GM21381 (cell line): ENCODE data around the gene CHTF18.
"Not testable (repeated sequence)": the region's sequence is repeated elsewhere in the genome, so short reads cannot be mapped to it uniquely, and the experiment has no call there.

ENCODE experiments used
- ATAC-seq: cut with Tn5 transposase; IDR thresholded peaks from one replicate; pipeline ENCODE4 v1.9.1; 2021; ENCODE audit warnings: mild to moderate bottlenecking, moderate library complexity; ENCODE audit not compliant: unreplicated experiment

The CHTF18 gene

DNA sequence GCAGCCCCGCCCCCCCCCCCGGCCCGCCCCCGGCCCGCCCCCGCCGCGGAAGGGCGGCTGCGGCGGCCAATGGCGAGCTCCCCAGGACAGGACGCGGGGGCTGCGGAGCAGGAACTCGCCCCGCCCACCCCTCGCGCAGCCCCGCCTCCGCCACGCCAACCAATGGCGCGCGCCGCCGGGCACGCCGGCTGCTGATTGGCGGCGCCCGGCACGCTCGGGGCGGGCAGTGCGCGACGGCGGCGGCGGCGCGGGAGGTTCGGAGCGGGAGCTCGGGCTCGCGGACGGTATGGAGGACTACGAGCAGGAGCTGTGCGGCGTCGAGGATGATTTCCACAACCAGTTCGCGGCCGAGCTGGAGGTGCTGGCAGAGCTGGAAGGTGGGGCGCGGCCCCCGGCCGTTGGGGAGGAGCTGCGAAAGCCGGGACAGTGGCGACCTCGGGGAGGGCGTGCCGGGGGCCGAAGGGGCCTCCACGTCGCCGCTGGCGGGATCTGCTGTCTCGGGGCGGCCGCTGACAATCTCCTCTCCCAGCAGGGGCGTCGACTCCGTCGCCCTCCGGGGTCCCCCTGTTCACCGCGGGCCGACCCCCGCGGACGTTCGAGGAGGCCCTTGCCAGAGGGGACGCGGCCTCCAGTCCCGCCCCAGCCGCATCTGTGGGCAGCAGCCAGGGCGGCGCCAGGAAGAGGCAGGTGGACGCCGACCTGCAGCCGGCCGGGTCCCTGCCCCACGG, at the start of gene CHTF18:
Gene CHTF18, plus strand, starts transcription at position 222 of the 728 bp plus-strand sequence. Its CDS starts 65 bp downstream, at position 287.
- peak; percentile 66 for ATAC-seq

DNA sequence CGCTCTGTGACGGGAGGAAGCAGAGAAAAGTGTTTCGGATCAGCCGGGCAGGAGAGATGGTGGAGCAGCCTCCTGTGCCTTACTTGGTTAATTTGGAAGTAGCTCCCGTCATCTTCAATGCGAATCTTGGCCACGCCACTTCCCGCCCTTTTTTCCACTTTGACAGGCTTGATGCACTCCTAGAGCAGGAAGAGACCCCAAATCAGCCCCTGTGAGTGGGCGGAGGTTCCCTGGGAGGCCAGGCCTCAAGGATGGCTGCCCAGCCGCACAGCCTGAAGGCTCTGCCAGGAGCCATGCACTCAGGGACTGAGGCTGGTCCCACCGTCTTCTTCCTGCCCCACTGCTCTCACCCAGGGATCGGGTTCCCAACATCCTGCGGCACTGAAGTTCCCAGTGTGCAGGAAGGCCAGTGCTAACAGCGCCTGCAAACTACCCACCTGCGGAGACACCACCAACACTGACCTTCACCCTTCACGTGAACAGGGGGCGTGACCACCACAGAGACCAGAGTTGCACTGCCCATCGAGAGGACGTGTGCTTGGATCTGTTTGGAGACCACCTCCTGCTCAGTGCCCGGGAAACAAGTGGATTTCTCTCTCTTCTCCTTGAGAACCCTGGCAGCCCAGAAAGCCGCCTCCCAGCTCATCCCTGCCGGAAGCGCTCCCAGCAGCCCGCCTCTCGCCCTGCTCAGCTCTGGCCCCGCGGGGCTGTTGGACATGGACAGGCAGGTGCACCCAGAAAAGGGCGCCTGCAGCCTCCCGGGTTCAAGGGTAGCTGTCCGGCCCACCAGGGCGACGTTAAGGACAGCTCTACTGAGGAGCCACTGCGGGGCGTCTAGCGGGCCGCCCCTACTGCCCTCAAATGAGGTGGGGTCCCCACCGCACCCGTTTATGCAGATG, 48.6 kb upstream of the CHTF18 start:
- no peak for ATAC-seq

DNA sequence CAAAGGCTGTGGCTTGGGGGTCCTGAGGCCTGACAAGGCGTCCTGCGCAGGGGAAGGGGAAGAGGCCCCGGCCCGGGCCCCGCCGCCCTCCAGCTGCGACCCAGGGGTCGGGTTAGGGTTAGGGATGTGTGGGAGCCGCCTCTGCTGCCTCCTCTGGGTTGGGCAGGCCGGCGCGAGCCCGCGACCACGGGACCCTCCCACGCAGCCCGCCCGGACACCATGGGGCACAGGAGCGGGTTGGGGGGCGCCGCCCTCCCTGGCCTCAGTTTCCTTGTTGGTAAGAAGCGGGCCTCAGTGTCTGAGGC, 48.0 kb upstream of the CHTF18 start:
- ATAC-seq = peak; percentile 23

DNA sequence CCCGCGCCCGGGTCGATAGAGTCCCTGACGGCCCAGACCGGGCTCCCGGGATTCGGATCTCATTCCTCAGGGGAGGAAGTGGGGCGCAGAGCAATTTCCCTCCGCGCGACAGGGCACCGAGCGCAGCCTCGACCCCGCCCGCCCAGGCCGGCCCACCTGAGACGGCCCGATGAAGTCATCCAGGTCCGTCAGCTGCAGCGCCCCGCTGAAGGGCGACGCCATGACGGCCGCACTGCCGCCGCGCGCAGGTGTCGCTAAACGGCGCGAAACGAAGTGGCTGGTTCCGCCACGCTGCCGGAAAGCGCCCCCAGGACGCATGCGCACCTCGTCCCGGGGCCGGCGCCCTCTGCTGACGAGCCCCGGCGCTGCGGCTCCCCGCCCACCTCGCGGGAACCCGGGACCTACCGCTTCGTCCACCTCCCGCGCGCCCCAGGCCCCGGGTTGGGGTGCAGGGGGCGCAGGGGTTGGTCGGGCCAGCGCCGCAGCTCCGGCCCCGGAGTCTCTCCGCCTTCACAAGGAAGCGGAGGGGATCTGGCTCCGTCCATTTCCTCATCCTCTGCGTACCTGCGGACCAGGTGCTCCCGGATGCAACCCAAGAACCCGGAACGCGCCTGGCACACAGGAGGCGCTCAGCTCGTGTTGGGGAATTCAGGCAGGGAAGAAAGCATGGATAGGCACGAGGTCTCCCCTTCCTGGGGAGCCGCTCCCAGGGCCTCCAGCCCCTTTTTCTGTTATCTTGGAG, 47.5 kb upstream of the CHTF18 start, which contains the start of gene CIAO3:
Gene CIAO3, minus strand, starts transcription at position 234 of the 742 bp plus-strand sequence. Its CDS starts 12 bp downstream, at position 222.
- peak; percentile 76 for ATAC-seq

DNA sequence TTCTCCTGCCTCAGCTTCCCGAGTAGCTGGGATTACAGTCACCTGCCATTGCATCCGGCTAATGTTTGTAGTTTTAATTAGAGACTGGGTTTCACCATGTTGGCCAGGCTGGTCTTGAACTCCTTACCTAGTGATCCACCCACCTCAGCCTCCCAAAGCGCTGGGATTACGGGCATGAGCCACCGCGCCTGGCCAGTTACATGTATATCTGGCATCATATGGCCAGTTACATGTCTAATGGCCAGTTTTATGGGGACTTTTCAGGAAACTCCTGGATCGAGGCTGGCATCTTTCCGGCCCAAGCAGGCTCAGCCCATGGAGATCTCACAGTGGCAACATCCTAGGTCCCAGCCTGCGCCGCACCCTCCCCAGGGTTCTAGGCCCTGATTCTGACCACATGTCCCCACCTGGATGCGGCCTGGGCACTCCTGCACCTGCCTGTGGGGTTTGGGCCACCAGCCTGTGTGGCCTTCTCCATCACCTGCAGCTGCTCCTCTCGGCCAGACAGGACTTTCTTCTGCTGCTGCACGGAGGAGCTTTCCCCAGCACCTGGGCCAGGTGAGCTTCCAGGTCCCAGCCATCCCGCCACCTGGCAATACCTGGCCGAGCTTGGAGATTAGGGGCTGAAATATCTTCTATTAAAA, 46.3 kb upstream of the CHTF18 start:
- ATAC-seq = no peak

DNA sequence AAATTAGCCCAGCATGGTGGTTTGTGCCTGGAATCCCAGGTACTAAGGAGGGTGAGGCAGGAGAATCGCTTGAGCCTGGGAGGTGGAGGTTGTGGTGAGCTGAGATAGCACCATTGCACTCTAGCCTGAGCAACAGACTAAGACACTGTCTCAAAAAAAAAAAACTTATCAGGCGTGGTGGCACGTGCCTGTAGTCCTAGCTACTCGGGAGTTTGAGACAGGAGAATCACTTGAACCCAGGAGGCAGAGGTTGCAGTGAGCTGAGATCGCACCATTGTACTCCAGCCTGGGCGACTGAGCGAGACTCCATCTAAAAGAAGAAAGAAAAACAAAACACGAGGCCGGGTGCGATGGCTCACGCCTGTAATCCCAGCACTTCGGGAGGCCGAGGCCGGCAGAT, 45.5 kb upstream of the CHTF18 start:
- ATAC-seq = not testable (repeated sequence)

DNA sequence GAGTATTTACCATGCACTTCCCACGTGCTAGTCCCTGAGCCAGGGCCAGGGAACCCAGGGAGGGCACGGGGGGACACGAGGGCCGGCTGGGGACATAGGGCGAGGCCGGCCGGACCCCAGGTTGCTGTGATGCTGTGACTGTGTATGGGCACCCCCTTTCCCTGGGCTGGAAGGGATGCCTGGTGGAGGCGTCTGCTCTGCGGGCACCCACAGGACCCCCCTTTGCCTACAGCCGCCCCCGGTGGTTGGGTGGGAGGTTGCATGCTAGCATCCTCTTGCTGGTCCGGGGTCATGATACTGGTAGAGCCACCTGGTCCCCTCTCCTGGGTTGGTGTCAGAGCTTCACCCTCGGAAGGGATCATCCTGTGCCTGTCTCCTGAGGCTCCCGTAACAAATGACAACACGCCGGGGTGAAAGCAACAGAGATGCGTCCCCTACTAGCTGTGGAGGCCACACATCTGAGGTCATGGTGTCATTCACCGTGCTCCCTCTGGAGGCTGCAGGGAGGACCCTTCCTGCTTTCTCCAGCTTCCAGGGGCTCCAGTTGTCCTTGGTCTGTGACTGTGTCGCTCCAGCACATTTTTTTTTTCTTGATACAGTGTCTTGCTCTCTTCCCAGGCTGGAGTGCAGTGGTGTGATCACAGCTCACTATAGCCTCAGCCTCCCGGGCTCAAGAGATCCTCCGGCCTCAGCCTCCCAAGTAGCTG, 44.5 kb upstream of the CHTF18 start:
- no peak for ATAC-seq

DNA sequence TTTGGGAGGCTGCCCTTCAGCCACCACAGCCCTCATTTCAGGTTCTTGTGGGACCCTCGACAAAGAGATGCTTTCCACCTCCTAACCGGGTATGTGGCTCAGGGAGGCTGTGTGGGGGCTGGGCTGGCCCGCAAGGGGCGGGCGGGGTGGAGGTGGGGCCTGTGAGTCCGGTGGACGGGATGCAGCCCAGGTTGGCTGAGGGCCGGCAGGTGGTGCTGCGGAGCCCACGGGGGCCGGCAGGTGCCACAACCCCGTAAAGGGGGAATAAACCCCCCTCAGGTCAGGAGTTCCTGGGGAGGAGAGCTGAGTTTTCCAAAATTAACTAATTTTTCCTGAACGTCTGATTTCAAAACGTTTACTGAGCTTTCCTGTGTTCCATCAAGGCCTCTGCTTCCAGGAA, 42.7 kb upstream of the CHTF18 start:
- ATAC-seq = no peak

DNA sequence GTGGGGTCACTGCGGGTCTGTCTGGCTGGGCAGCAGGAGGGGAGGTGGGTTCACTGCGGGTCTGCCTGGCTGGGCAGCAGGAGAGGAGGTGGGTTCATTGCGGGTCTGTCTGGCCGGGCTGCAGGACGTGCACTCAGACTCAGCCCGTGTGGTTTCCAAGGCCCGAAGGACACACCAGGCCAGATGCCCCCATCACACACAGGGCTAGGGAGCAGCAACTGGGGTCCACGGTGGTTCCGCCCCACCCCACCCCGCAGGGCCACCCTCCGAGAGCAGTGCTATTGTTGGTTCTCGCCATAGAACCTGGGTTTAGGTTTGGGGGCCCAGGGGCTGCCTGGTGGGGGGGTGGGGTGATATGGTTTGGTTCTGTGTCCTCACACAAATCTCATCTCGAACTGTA, 41.8 kb upstream of the CHTF18 start:
- ATAC-seq = no peak

DNA sequence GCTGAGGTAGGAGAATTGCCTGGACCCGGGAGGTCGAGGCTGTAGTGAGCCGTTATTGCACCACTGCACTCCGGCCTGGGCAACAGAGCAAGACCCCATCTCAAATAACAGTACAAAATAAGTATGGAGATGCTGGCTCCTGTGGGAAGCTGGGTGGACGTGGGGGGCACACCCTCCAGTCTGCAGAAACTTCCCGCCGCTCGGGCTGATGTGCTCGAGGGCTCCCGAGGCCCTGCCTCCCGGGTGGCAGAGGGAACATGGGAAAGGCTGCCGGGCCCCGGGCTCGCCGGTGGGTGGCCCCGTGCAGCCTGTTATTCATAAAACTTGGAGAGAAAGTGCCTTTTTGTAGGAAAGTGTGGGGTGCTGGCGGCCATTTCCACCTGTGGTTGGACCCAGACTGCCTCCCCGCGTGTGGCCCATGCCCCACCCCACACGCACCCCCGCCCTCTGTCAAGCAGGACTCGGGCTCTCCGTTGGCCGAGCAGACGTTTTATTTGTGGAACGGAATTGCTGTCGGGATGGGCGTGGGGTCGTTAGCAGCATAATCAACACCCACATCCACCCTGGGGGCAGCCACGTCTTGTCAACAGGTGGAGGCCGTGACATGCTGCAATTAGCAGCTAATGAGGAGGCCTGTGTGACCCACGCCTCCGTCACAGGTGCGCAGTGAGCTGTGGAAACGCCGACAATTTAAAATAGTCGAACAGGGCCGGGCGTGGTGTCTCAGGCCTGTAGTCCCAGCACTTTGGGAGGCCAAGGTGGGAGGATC, 40.3 kb upstream of the CHTF18 start:
- no peak for ATAC-seq

DNA sequence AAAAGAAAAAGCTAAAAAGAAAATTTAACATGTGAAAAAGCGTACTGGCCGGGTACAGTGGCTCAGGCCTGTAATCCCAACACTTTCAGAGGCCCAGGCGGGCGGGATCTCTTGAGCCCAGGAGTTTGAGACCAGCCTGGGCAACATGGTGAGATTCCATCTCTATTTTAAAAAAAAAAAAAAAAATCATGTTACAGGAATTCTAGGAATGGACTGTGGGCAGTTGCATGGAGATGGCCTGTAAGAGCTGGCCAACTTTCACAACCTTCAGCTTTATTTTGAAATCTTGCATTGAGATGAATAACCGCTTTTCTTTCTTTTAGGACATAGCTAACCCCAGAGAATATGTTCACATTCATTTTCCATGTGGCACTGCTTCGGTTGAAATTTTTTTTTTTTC, 39.4 kb upstream of the CHTF18 start:
- ATAC-seq = no peak

DNA sequence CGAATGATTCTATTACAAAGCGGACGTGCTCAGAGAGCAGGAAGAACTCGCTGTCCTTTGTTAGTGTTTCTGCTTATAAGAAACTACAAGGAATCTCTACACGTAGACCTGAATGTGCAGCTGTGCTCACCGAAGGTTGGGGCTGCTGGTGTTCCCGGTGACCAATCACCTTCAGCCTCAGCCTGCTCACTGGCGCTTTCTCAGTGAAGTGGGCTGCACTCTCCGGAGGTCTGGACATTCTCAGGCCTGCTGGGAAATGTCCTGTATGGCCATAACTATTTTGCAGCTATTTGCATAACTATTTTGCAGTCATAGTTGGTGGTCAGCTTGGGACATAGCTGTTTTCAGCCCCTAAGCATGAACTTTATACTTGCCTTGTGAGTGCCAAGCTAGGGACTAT, 37.9 kb upstream of the CHTF18 start:
- no peak for ATAC-seq

DNA sequence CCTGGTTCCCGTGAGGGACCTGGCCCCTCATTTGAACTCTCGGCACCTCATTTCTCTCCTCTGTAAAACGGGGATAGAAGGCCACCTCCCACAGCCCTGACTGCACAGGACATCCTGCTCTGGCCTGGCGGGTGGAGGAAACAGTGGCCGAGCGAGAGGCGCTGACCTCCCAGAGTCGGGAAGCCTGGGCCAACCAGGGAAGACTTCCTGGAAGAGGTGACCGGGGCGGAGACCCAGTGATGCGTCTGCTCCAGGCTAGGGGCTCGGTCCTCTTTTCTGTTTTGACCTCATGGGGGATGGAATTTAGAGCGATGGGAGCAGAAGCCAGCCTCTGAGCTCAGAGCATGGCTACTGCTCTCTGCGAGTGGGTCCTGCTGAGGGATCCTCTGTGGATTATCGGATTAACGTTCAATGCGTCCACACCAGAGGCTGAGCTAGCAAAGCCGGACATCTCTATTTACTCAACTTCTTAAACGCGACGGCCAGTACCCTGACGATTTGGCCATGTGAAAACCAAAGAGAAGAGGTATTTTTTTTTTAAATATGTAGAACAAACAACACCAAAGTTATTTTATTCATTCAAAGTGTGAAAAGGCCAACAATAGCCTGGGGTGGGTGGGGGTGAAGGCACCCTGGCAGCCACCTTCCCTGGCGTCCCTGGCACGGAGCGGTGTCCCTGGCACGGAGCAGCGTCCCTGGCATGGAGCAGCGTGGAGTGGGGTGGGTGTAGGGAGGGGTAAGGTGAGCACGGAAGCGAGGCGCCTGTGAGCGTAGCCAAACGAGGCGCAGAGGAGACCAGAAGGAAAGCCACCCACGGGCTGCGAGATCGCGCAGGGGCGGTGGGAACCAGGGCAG, 37.0 kb upstream of the CHTF18 start:
- ATAC-seq = no peak

DNA sequence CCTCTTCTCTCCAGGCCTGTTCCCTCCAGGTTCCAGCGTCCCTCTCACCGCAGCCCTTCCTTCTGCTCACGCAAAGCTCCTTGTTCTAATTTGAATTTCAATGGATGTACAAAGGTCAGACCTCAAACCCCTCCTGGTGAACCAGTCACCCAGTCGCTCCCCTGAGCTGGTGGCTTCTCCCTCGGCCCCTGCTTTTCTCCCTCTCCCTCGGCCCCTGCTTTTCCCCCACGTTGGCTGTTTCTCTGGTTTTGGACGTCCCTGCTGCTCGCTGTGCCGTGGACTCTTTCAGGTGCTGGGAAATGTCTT, 36.5 kb upstream of the CHTF18 start:
- ATAC-seq = no peak

DNA sequence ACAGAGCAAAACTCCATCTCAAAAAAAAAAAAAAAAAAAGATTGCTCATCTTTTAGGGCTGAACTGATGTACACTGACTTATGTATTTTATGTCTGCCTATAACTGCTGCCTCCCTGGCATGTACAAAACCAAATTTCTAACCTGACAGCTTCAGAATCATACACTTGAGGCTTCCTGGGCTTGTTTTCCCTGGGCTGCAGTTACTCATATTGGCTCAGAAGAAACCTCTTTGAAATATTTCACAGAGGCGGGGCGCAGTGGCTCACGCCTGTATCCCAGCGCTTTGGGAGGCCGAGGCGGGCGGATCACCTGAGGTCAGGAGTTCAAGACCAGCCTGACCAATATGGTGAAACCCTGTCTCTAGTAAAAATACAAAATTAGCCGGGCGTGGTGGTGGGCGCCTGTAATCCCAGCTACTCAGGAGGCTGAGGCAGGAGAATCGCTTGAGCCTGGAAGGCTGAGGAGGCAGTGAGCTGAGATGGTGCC, 34.3 kb upstream of the CHTF18 start:
- ATAC-seq = not testable (repeated sequence)

DNA sequence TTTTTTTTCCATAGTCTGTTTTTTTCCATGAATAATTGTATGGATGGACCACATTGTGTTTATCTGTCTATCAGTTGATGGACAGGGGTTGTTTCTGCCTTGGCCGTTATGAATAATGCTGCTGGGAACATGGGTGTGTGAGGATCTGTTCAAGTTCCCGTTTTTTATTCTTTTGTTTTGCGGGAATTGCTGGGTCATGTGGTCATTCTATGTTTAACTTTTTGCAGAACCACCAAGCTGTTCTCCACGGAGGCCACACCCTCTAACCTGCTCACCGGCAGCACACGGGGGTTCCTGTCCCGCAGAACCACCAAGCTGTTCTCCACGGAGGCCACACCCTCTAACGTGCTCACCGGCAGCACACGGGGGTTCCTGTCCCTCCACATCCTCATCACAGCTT, 33.8 kb upstream of the CHTF18 start:
- no peak for ATAC-seq

DNA sequence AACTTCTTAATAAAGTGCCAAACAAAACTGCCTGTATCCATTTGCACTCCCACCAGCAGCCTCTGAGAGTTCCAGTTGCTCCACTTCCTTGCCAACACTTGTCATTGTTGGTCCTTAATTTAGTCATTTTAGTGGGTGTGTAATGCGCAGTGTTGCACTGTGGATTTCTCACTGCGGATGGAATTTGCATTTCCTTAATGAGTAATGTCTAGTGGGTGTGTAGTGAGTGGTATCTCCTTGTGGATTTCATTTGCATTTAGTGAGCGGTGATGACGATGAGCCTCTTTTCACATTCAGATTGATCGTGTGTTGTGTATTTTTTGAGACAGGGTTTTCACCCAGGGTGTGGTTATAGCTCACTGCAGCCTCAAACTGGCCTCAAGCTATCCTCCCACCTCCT, 32.0 kb upstream of the CHTF18 start:
- no peak for ATAC-seq

DNA sequence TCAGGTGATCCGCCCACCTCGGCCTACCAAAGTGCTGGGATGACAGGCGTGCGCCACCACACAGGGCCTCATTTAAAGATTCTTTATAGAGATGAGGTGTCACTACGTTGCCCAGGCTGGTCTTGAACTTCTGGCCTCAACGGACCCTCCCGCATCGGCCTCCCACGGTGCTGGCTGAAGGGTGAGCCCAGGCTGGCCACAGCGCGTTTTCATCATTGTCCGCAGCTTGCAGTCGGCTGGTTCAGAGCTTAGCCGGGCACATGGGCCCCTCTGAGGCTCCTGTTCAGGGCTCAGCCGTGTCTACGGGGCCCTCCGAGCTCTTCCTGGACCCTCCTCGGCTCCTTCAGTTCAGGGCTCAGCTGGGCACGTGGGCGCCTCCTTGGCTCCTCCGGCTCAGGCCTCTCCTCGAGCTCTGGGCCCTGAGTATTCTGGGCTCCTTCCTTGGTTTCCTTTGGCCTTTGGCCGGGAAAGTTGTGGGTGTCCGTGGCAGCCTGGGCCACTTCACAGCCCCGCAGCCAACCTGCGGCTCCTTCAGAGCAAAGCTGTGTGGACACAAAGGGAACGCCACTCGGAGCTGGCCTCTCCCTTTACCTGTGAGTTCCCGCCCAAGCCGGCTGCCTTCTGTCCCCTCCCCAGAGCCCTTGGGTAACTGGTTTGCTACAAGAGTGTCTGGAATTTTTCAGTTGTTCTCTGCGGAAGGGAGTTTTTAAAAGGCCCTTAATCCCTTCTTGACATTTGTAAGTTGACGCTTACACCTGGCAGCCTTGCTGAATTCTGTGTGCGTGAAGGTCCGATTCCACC, 29.1 kb upstream of the CHTF18 start:
- no peak for ATAC-seq
